Panc1 (cell line): Measurements from ENCODE around the gene HIPK4. TPM values are rescaled to one million over a fixed set of nuclear protein-coding genes. Genes with fewer than 3 reads are reported as not detected.
"Not testable (repeated sequence)": the region's sequence is repeated elsewhere in the genome, so short reads cannot be mapped to it uniquely, and the experiment has no call there.

Source experiments
- ATAC-seq: fragments of 200-7000 bp; cut with Tn5 transposase; 2 replicates; pipeline ENCODE4 v1.9.1; 2020; ENCODE audit warnings: mild to moderate bottlenecking, moderate library complexity
- BruUV-seq: library from RNA; stranded (reverse); fragments of 400-500 nt; replicated peaks from 2 replicates; lab custom pipeline; 2021; lab: Mats Ljungman, UMichigan
- CTCF ChIA-PET: fragments of 300-600 bp; sonication (Branson Sonifier 250); formaldehyde crosslinking; loops from one replicate; lab custom pipeline; 2022; ENCODE audit warnings: antibody characterized with exemption; lab: Charles Lee
- POLR2A ChIA-PET: fragments of 300-600 bp; sonication (Branson Sonifier 250); formaldehyde crosslinking; loops from one replicate; lab custom pipeline; 2022; ENCODE audit warnings: antibody characterized with exemption; lab: Charles Lee
- DNase-seq: peaks from one replicate; pipeline ENCODE4 v3.0.0-alpha.2; 2010; ENCODE audit warnings: low read depth, low spot score
- H3K27ac ChIP-seq: 2 replicates; pipeline ENCODE4 v1.5.1; 2011; ENCODE audit warnings: mild to moderate bottlenecking, low read length, inconsistent platforms
- H3K27me3 ChIP-seq: fragments of 200-500 bp; sonication (Bioruptor generic); 2 replicates; pipeline ENCODE4 v1.6.0; 2014; ENCODE audit warnings: low read length, inconsistent platforms; ENCODE audit not compliant: control insufficient read depth, insufficient read depth
- H3K36me3 ChIP-seq: fragments of 200-500 bp; sonication (Bioruptor generic); 2 replicates; pipeline ENCODE4 v1.5.1; 2014; ENCODE audit warnings: inconsistent platforms, mild to moderate bottlenecking, low read length, moderate library complexity; ENCODE audit not compliant: control insufficient read depth, insufficient read depth
- H3K4me1 ChIP-seq: 2 replicates; pipeline ENCODE4 v1.5.1; 2011; ENCODE audit warnings: inconsistent platforms, mild to moderate bottlenecking, low read length, moderate library complexity; ENCODE audit not compliant: control insufficient read depth, insufficient read depth
- H3K4me3 ChIP-seq, 2 experiments: 2 replicates each; pipeline ENCODE4 v1.5.1; 2011 to 2012; ENCODE audit warnings: low read depth in 2 of 2, low read length in 2 of 2, mild to moderate bottlenecking in 2 of 2, inconsistent platforms in 1 of 2, moderate library complexity in 1 of 2
- H3K9me3 ChIP-seq: fragments of 200-500 bp; sonication (Bioruptor generic); 2 replicates; pipeline ENCODE4 v1.5.1; 2014; ENCODE audit warnings: low read depth, mild to moderate bottlenecking, inconsistent platforms, low read length, moderate library complexity; ENCODE audit not compliant: control insufficient read depth, insufficient read depth
- POLR2AphosphoS5 ChIP-seq: IDR thresholded peaks from 2 replicates; pipeline ENCODE4 v1.6.1; 2012; ENCODE audit warnings: mild to moderate bottlenecking, low read depth, low read length, moderate library complexity
- SIN3A ChIP-seq: IDR thresholded peaks from 2 replicates; pipeline ENCODE4 v1.6.1; 2012; ENCODE audit warnings: low read depth, mild to moderate bottlenecking, low read length, moderate library complexity, borderline replicate concordance; ENCODE audit not compliant: insufficient read depth
- TCF7L2 ChIP-seq: IDR thresholded peaks from 2 replicates; pipeline ENCODE4 v1.6.1; 2011; ENCODE audit warnings: mild to moderate bottlenecking, low read depth, low read length, inconsistent platforms
- in situ Hi-C: cut with HindIII; loops from 2 replicates; pipeline ENCODE4 v1.10.0; 2016; ENCODE audit warnings: low sequenced_read_pairs, low pct_unique_long_range_greater_than_20kb
- intact Hi-C: fragments of 100-400 bp; cut with micrococcal nuclease; formaldehyde crosslinking; loops from one replicate; pipeline ENCODE4 v1.10.0; 2022; ENCODE audit not compliant: unreplicated experiment
- total RNA-seq: library from RNA; stranded (reverse); gene quantifications from one replicate; pipeline ENCODE4 v1.2.1, GENCODE V29; 2021; ENCODE audit not compliant: unreplicated experiment
- TF ChIP-seq, protein P1 (sequence below): fragments of 450-650 bp; IDR thresholded peaks from 2 replicates; pipeline ENCODE4 v1.5.1; 2017; ENCODE audit warnings: mild to moderate bottlenecking
- TF ChIP-seq, protein P2 (sequence below), 2 experiments: IDR thresholded peaks; 2 replicates each; pipeline ENCODE4 v1.6.1; 2011 to 2012; ENCODE audit warnings: low read depth in 2 of 2, control low read depth in 1 of 2, low read length in 1 of 2, mild to moderate bottlenecking in 1 of 2, moderate library complexity in 1 of 2; ENCODE audit not compliant: insufficient read depth in 1 of 2

HIPK4 gene
- total RNA-seq, 1 experiment from 2014 or later = 0.13 TPM

DNA sequence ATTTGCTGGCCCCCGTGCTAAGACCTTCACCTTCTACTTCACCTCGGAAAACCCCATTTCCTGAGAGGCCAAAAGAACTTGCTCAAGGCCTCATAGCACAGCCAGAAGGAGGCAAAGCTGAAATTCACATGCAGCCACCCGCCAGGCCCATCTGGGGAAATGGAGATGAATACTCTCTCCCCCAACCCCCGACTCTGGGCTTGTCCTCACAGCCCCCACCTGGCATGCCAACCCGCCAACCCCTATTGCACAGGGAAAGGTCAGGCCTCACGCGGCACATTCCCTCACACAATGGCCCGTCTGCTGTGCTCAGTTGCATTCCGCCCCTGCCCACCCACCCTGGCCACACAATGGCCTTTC lies 20.0 kb upstream of the HIPK4 start:
- ATAC-seq = no peak
- intact Hi-C loops = no loop called here
- POLR2A ChIA-PET = no interaction called here

DNA sequence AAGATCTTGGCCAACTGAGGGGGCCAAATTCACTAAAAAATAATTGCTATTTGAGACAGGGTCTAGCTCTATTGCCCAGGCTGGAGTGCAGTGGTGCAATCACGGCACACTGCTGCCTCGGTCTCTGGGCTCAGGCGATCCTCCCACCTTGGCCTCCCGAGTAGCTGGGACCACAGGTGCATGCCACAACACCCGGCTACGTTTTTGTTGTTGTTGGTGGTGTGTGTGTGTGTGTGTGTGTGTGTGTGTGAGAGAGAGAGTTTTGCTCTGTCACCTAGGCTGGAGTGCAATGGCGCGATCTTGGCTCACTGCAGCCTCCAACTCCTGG lies 18.6 kb upstream of the HIPK4 start:
- H3K27me3 ChIP-seq, POLR2A ChIA-PET, H3K27ac ChIP-seq, in situ Hi-C loops, BruUV-seq, DNase-seq, H3K4me1 ChIP-seq, H3K4me3 ChIP-seq, CTCF ChIA-PET, H3K9me3 ChIP-seq, ATAC-seq, H3K36me3 ChIP-seq, intact Hi-C loops: not testable (repeated sequence)

More for the DNA sequence above, 20.0 kb upstream of the HIPK4 start:
- CTCF ChIA-PET = no interaction called here
- in situ Hi-C loops = no loop called here
- TF ChIP-seq SIN3A (no peak), TCF7L2 (no peak), POLR2AphosphoS5 (no peak)
- TF ChIP-seq, protein P1, sequence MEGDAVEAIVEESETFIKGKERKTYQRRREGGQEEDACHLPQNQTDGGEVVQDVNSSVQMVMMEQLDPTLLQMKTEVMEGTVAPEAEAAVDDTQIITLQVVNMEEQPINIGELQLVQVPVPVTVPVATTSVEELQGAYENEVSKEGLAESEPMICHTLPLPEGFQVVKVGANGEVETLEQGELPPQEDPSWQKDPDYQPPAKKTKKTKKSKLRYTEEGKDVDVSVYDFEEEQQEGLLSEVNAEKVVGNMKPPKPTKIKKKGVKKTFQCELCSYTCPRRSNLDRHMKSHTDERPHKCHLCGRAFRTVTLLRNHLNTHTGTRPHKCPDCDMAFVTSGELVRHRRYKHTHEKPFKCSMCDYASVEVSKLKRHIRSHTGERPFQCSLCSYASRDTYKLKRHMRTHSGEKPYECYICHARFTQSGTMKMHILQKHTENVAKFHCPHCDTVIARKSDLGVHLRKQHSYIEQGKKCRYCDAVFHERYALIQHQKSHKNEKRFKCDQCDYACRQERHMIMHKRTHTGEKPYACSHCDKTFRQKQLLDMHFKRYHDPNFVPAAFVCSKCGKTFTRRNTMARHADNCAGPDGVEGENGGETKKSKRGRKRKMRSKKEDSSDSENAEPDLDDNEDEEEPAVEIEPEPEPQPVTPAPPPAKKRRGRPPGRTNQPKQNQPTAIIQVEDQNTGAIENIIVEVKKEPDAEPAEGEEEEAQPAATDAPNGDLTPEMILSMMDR = no peak
- TF ChIP-seq, protein P2, sequence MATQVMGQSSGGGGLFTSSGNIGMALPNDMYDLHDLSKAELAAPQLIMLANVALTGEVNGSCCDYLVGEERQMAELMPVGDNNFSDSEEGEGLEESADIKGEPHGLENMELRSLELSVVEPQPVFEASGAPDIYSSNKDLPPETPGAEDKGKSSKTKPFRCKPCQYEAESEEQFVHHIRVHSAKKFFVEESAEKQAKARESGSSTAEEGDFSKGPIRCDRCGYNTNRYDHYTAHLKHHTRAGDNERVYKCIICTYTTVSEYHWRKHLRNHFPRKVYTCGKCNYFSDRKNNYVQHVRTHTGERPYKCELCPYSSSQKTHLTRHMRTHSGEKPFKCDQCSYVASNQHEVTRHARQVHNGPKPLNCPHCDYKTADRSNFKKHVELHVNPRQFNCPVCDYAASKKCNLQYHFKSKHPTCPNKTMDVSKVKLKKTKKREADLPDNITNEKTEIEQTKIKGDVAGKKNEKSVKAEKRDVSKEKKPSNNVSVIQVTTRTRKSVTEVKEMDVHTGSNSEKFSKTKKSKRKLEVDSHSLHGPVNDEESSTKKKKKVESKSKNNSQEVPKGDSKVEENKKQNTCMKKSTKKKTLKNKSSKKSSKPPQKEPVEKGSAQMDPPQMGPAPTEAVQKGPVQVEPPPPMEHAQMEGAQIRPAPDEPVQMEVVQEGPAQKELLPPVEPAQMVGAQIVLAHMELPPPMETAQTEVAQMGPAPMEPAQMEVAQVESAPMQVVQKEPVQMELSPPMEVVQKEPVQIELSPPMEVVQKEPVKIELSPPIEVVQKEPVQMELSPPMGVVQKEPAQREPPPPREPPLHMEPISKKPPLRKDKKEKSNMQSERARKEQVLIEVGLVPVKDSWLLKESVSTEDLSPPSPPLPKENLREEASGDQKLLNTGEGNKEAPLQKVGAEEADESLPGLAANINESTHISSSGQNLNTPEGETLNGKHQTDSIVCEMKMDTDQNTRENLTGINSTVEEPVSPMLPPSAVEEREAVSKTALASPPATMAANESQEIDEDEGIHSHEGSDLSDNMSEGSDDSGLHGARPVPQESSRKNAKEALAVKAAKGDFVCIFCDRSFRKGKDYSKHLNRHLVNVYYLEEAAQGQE (IDR thresholded peaks at IDR 0.05; ENCODE audit: insufficient read depth in 1 of 2, low read depth in 2 of 2, low read length in 1 of 2) = no peak
- H3K9me3 ChIP-seq = no peaks in the 10 kb centered on the region
- H3K4me3 ChIP-seq = no peak overlapping the region
- H3K27me3 ChIP-seq = no peaks in the 10 kb centered on the region
- no peaks in the 10 kb centered on the region; the same call in none of the 2 replicates for H3K4me1 ChIP-seq
- no TSS peak for BruUV-seq
- no peak overlapping the region for H3K27ac ChIP-seq
- no peaks in the 10 kb centered on the region for H3K36me3 ChIP-seq
- no peak for DNase-seq

DNA sequence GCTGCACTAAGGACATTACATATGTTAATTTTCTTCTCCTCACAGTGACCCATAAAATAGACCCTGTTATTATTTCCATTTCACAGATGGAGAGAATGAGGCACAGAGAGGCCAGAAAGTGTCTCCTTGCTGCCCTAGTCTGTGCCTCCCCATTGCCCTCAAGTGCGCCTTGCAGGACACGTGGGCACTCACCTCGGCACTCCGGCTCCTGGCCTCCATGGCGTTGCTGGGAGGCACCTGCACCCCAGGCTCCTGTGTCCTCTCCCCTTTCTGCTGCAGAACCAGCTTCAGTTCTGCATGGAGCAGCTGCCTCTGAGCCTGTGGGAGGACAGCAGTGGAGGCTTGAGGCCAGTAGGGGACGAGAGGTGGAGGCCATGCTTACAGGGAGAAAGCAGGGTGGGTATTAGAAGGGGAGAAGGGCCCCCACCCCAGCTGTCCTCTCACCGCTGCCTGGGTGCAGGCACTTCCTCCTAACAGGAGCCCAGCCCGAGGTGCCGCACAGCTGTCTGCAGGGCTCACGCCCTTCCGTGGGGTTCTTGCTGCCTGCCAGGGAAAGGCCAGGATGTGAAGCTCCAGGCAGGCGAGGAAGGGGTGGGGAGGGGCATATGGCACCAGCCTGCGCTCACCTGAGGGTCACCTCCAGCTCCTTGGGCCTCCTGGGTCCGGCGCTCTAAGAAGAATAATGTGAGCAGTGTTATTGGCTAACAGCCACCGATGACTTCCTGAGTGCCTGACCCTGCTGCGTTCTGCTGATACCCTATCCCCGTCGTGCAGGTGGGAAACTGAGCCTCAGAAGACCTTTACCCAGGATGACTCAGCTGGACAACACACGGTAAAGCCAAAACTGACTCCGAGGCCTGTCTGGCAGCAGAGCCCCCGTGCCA lies 18.0 kb upstream of the HIPK4 start:
- TF ChIP-seq SIN3A = no peak
- TF ChIP-seq POLR2AphosphoS5 = no peak
- TF ChIP-seq, protein P2 (IDR thresholded peaks at IDR 0.05; ENCODE audit: insufficient read depth in 1 of 2, low read depth in 2 of 2, low read length in 1 of 2) = no peak
- TF ChIP-seq TCF7L2 = no peak
- Histone ChIP-seq H3K36me3 (no peaks in the 10 kb centered on the region), H3K4me3 (no peak overlapping the region), H3K9me3 (no peaks in the 10 kb centered on the region), H3K27ac (no peak overlapping the region), H3K4me1 (no peaks in the 10 kb centered on the region; the same call in 1 of the 2 replicates), H3K27me3 (no peaks in the 10 kb centered on the region)
- BruUV-seq = no TSS peak
- in situ Hi-C loops (no loop called here), intact Hi-C loops (no loop called here)
- ChIA-PET POLR2A (no interaction called here), CTCF (no interaction called here)
- ATAC-seq (no peak), DNase-seq (no peak)
